Cardiac muscle cell (in vitro differentiated cells and primary cell): ENCODE measurements around the gene FFAR4. TPM values are rescaled to one million over a fixed set of nuclear protein-coding genes. Genes with fewer than 3 reads are reported as not detected.
A peak's percentile ranks its signal among the peaks of the same experiment; 100 is the strongest.

ENCODE experiments used
- DNase-seq, 2 donors: peaks; one replicate each; pipeline versions ENCODE4 v3.0.0 to v3.0.0-alpha.2; 2010 to 2017; ENCODE audit warnings: low read depth in 1 of 2, low spot score in 1 of 2
- H3K27ac ChIP-seq: fragments of 200-600 bp; sonication (generic); 2 replicates; pipeline ENCODE4 v1.5.1; 2016
- H3K27me3 ChIP-seq: fragments of 200-600 bp; sonication (generic); 2 replicates; pipeline ENCODE4 v1.6.0; 2016; ENCODE audit warnings: control low read depth
- H3K36me3 ChIP-seq: fragments of 200-600 bp; sonication (generic); 2 replicates; pipeline ENCODE4 v1.5.1; 2016; ENCODE audit warnings: control low read depth
- H3K4me1 ChIP-seq: fragments of 200-600 bp; sonication (generic); 2 replicates; pipeline ENCODE4 v1.8.1; 2017; ENCODE audit warnings: low read depth, mild to moderate bottlenecking, mixed run types
- H3K4me3 ChIP-seq: fragments of 200-600 bp; sonication (generic); 2 replicates; pipeline ENCODE4 v1.5.1; 2016; ENCODE audit warnings: mild to moderate bottlenecking
- H3K9me3 ChIP-seq: fragments of 200-600 bp; sonication (generic); 2 replicates; pipeline ENCODE4 v1.5.1; 2017; ENCODE audit warnings: low read depth, mild to moderate bottlenecking, control low read depth
- polyA plus RNA-seq: library from polyadenylated mRNA; unstranded; fragments of >200 nt; fragmentation: Nextera tagmentation; extraction: Ambion mirVana; gene quantifications from 2 replicates; pipeline ENCODE4 v1.2.1, GENCODE V29; 2016
- total RNA-seq: library from RNA; depleted of rRNA; stranded (reverse); fragments of >200 nt; gene quantifications from 2 replicates; pipeline ENCODE4 v1.2.3, GENCODE V29; 2016
- TF ChIP-seq, protein P1 (sequence below): IDR thresholded peaks from 2 replicates; pipeline ENCODE4 v1.5.1; 2012; ENCODE audit warnings: low read depth, mild to moderate bottlenecking, low read length

The FFAR4 gene
- total and polyA plus RNA-seq, 2 experiments from 2014 or later = not detected

DNA sequence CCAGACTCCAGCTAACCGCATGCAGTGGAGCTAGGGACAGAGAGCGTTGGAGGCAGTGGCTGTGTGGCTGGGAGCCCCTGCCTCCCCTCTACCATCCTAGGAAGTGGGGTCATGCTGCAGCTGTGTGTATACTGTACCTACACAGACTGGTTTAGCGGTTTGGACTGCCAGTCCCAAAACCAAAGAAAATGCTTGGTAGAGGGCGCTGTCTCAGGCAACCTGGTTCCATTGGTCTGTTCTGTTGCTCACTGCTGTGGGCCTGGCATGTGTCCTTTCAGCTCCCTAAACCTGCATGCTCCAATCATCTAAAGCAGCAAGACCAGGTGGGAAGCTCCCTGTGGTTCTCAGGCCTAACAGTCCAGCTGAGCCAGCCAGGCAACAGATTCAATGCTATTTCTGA, 30.1 kb downstream of the FFAR4 start:
- DNase-seq = no peak
- Histone ChIP-seq H3K4me3 (no peak overlapping the region), H3K4me1 (no peaks in the 10 kb centered on the region), H3K27me3 (peaks cover 33% of the 10 kb centered on the region), H3K36me3 (no peaks in the 10 kb centered on the region), H3K27ac (no peak overlapping the region), H3K9me3 (no peaks in the 10 kb centered on the region)
- TF ChIP-seq, protein P1, sequence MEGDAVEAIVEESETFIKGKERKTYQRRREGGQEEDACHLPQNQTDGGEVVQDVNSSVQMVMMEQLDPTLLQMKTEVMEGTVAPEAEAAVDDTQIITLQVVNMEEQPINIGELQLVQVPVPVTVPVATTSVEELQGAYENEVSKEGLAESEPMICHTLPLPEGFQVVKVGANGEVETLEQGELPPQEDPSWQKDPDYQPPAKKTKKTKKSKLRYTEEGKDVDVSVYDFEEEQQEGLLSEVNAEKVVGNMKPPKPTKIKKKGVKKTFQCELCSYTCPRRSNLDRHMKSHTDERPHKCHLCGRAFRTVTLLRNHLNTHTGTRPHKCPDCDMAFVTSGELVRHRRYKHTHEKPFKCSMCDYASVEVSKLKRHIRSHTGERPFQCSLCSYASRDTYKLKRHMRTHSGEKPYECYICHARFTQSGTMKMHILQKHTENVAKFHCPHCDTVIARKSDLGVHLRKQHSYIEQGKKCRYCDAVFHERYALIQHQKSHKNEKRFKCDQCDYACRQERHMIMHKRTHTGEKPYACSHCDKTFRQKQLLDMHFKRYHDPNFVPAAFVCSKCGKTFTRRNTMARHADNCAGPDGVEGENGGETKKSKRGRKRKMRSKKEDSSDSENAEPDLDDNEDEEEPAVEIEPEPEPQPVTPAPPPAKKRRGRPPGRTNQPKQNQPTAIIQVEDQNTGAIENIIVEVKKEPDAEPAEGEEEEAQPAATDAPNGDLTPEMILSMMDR = no peak

DNA sequence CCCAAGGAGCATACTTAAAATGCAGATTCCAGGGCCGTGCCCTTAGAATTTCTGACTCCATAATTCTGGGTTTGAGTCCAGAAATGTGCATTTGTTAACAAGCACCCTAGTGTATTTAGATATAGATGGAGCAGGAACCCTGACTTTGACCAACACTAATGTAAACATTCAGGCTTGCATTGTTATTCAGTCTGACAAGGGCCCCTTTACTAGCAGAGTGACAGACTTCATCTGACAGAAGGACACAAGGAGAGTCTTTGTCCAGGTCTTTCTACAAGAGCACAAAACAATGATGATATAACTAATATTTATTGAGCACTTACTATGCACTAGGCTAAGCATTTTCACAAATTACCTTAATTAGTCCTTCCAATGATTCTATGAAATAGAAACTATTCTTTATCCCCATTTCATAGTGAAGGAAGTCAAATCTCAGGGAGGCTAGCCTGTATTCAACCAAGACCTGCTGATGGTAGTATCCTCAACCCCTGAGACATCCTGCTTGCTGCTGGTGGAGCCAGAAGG, 30.7 kb downstream of the FFAR4 start:
- TF ChIP-seq, protein P1 = no peak
- Histone ChIP-seq H3K27me3 (peaks cover 39% of the 10 kb centered on the region), H3K4me3 (no peak overlapping the region), H3K4me1 (no peaks in the 10 kb centered on the region), H3K36me3 (no peaks in the 10 kb centered on the region), H3K9me3 (no peaks in the 10 kb centered on the region), H3K27ac (no peak overlapping the region)
- DNase-seq = no peak

DNA sequence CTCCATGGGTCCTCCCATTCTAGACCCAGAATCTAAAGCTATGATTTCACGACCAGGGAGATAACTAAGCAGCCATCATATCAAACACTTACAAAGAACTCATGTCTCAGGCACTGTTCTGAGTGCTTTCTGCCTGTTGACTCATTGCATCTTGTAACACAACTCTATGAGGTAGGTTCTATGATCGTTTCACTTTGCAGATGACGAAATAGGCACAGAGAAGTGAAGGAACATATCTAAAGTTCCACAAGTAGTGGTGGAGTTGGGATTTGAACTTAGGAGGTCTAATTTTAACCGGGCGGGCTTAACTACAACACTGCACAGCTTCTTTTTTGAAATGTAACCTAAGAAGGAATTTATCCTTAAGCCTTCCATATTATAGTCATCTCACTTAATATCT, 31.7 kb downstream of the FFAR4 start:
- no peak overlapping the region for H3K27ac ChIP-seq

GRCh38 chr10:93599335-93599734, 32.9 kb downstream of the FFAR4 start:
- TF ChIP-seq, protein P1 = no peak
- DNase-seq = no peak
- no peaks in the 10 kb centered on the region for H3K4me1 ChIP-seq
- no peaks in the 10 kb centered on the region for H3K9me3 ChIP-seq
- no peaks in the 10 kb centered on the region for H3K36me3 ChIP-seq
- H3K4me3 ChIP-seq = no peak overlapping the region
- no peak overlapping the region for H3K27ac ChIP-seq
- H3K27me3 ChIP-seq = peaks cover 61% of the 10 kb centered on the region

More for the DNA sequence above, 31.7 kb downstream of the FFAR4 start:
- Histone ChIP-seq H3K27me3 (peaks cover 50% of the 10 kb centered on the region), H3K36me3 (no peaks in the 10 kb centered on the region), H3K4me1 (no peaks in the 10 kb centered on the region), H3K4me3 (no peak overlapping the region), H3K9me3 (no peaks in the 10 kb centered on the region)
- TF ChIP-seq, protein P1 = no peak
- DNase-seq = peak in 1 of 2 donors; percentile 7

GRCh38 chr10:93599778-93600177, 33.3 kb downstream of the FFAR4 start:
- no peaks in the 10 kb centered on the region for H3K36me3 ChIP-seq
- no peaks in the 10 kb centered on the region for H3K9me3 ChIP-seq
- H3K4me3 ChIP-seq = no peak overlapping the region
- H3K27me3 ChIP-seq = peaks cover 66% of the 10 kb centered on the region
- TF ChIP-seq, protein P1 = no peak
- DNase-seq = no peak
- H3K4me1 ChIP-seq = no peaks in the 10 kb centered on the region
- no peak overlapping the region for H3K27ac ChIP-seq
